Neural progenitor cell (in vitro differentiated cells): ENCODE results near the gene HCK. TPM values are rescaled to one million over a fixed set of nuclear protein-coding genes. Genes with fewer than 3 reads are reported as not detected.

Experiments
- DNase-seq: peaks from one replicate; pipeline ENCODE4 v3.0.0-alpha.2; 2016; ENCODE audit warnings: low spot score
- H2AFZ ChIP-seq: fragments of 200-600 bp; sonication (generic); replicated peaks from 2 replicates; pipeline ENCODE4 v1.6.1; 2016; ENCODE audit warnings: antibody characterized with exemption
- H3F3A ChIP-seq: fragments of 200-600 bp; sonication (generic); 2 replicates; pipeline ENCODE4 v1.6.1; 2016; ENCODE audit warnings: antibody characterized with exemption, low read depth
- H3K27ac ChIP-seq: fragments of 200-600 bp; sonication (generic); 2 replicates; pipeline ENCODE4 v1.5.1; 2016; ENCODE audit warnings: mild to moderate bottlenecking
- H3K27me3 ChIP-seq: fragments of 200-600 bp; sonication (generic); 2 replicates; pipeline ENCODE4 v1.6.1; 2016; ENCODE audit warnings: mild to moderate bottlenecking, moderate library complexity
- H3K36me3 ChIP-seq: fragments of 200-600 bp; sonication (generic); 2 replicates; pipeline ENCODE4 v1.5.1; 2016
- H3K4me1 ChIP-seq: fragments of 200-600 bp; sonication (generic); 2 replicates; pipeline ENCODE4 v1.6.1; 2016; ENCODE audit warnings: mixed run types
- H3K4me2 ChIP-seq: fragments of 200-600 bp; sonication (generic); 2 replicates; pipeline ENCODE4 v1.6.1; 2016
- H3K4me3 ChIP-seq: fragments of 200-600 bp; sonication (generic); 2 replicates; pipeline ENCODE4 v1.5.1; 2016
- H3K79me2 ChIP-seq: fragments of 200-600 bp; sonication (generic); 2 replicates; pipeline ENCODE4 v1.6.1; 2016; ENCODE audit warnings: low read depth
- H3K9ac ChIP-seq: fragments of 200-600 bp; sonication (generic); 2 replicates; pipeline ENCODE4 v1.6.1; 2016
- H3K9me3 ChIP-seq: fragments of 200-600 bp; sonication (generic); 2 replicates; pipeline ENCODE4 v1.5.1; 2016; ENCODE audit warnings: low read depth
- H4K20me1 ChIP-seq: fragments of 200-600 bp; sonication (generic); 2 replicates; pipeline ENCODE4 v1.6.1; 2016; ENCODE audit warnings: low read depth
- H3K27ac Mint-ChIP-seq: 3 replicates; pipeline ENCODE4 v1.8.0; 2021; ENCODE audit warnings: mixed read lengths
- H3K27me3 Mint-ChIP-seq: 2 replicates; pipeline ENCODE4 v1.8.0; 2022; ENCODE audit warnings: low read depth, mild to moderate bottlenecking, inconsistent platforms, moderate library complexity, mixed read lengths; ENCODE audit not compliant: insufficient read depth
- H3K36me3 Mint-ChIP-seq: 3 replicates; pipeline ENCODE4 v1.8.0; 2021; ENCODE audit warnings: mixed read lengths
- H3K4me1 Mint-ChIP-seq: 3 replicates; pipeline ENCODE4 v1.8.0; 2021; ENCODE audit warnings: mixed read lengths
- H3K4me3 Mint-ChIP-seq: 3 replicates; pipeline ENCODE4 v1.8.0; 2021; ENCODE audit warnings: mild to moderate bottlenecking, moderate library complexity, mixed read lengths
- H3K9me3 Mint-ChIP-seq: 3 replicates; pipeline ENCODE4 v1.8.0; 2020; ENCODE audit warnings: mixed read lengths
- EZH2 ChIP-seq: fragments of 200-600 bp; sonication (generic); IDR thresholded peaks from 2 replicates; pipeline ENCODE4 v1.6.1; 2017; ENCODE audit warnings: antibody characterized with exemption, mild to moderate bottlenecking, moderate library complexity
- EZH2phosphoT487 ChIP-seq: fragments of 200-600 bp; sonication (generic); IDR thresholded peaks from 2 replicates; pipeline ENCODE4 v1.6.1; 2017; ENCODE audit warnings: antibody characterized with exemption
- total RNA-seq: library from RNA; depleted of rRNA; stranded (reverse); fragments of >200 nt; gene quantifications from 2 replicates; pipeline ENCODE4 v1.2.3, GENCODE V29; 2015; ENCODE audit warnings: low replicate concordance
- TF ChIP-seq, protein P1 (sequence below): fragments of 200-600 bp; sonication (generic); IDR thresholded peaks from 2 replicates; pipeline ENCODE4 v1.5.1; 2017; ENCODE audit warnings: antibody characterized with exemption, mild to moderate bottlenecking

Gene HCK
- total RNA-seq, 1 donor from 2014 or later = not detected

- no peak overlapping the region for H3K27ac ChIP-seq
- H3K79me2 ChIP-seq = no peaks in the 10 kb centered on the region
- Mint-ChIP-seq H3K4me3 (no peak overlapping the region), H3K9me3 (no peaks in the 10 kb centered on the region), H3K4me1 (no peaks in the 10 kb centered on the region), H3K27me3 (peaks cover 16% of the 10 kb centered on the region), H3K36me3 (no peaks in the 10 kb centered on the region), H3K27ac (no peak overlapping the region)
- H3K27me3 ChIP-seq = peaks cover 29% of the 10 kb centered on the region
- H3K9me3 ChIP-seq = no peaks in the 10 kb centered on the region
- no peak overlapping the region for H2AFZ ChIP-seq
- no peaks in the 10 kb centered on the region for H3F3A ChIP-seq
- no peaks in the 10 kb centered on the region for H3K4me1 ChIP-seq
- H3K4me3 ChIP-seq = no peak overlapping the region
- no peaks in the 10 kb centered on the region for H3K36me3 ChIP-seq
- TF ChIP-seq EZH2 = no peak
- no peak for TF ChIP-seq EZH2phosphoT487
- TF ChIP-seq, protein P1, sequence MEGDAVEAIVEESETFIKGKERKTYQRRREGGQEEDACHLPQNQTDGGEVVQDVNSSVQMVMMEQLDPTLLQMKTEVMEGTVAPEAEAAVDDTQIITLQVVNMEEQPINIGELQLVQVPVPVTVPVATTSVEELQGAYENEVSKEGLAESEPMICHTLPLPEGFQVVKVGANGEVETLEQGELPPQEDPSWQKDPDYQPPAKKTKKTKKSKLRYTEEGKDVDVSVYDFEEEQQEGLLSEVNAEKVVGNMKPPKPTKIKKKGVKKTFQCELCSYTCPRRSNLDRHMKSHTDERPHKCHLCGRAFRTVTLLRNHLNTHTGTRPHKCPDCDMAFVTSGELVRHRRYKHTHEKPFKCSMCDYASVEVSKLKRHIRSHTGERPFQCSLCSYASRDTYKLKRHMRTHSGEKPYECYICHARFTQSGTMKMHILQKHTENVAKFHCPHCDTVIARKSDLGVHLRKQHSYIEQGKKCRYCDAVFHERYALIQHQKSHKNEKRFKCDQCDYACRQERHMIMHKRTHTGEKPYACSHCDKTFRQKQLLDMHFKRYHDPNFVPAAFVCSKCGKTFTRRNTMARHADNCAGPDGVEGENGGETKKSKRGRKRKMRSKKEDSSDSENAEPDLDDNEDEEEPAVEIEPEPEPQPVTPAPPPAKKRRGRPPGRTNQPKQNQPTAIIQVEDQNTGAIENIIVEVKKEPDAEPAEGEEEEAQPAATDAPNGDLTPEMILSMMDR = no peak
- no peak for DNase-seq
- H3K9ac ChIP-seq = no peak overlapping the region
- H3K4me2 ChIP-seq = no peak overlapping the region
- no peaks in the 10 kb centered on the region for H4K20me1 ChIP-seq
Observed at GRCh38 chr20:32045999-32046398, 6.0 kb upstream of the HCK start.

GRCh38 chr20:32050324-32050841 lies 1.7 kb upstream of the HCK start:
- Histone ChIP-seq H3K9ac (no peak overlapping the region), H3K36me3 (no peaks in the 10 kb centered on the region), H3K4me1 (no peaks in the 10 kb centered on the region), H4K20me1 (no peaks in the 10 kb centered on the region), H3K27me3 (peaks cover 67% of the 10 kb centered on the region), H3K79me2 (no peaks in the 10 kb centered on the region), H3K4me3 (no peak overlapping the region), H3K27ac (no peak overlapping the region), H3K4me2 (no peak overlapping the region), H2AFZ (no peak overlapping the region), H3K9me3 (no peaks in the 10 kb centered on the region), H3F3A (no peaks in the 10 kb centered on the region)
- Mint-ChIP-seq H3K27ac (no peak overlapping the region), H3K9me3 (peaks cover 8% of the 10 kb centered on the region), H3K4me1 (peaks cover 9% of the 10 kb centered on the region), H3K36me3 (no peaks in the 10 kb centered on the region), H3K4me3 (no peak overlapping the region), H3K27me3 (peaks cover 46% of the 10 kb centered on the region)
- TF ChIP-seq EZH2 (no peak), EZH2phosphoT487 (no peak)
- TF ChIP-seq, protein P1 = no peak
- DNase-seq = no peak

GRCh38 chr20:32050851-32051556 lies 1.0 kb upstream of the HCK start:
- no peaks in the 10 kb centered on the region for H3K36me3 ChIP-seq
- H3K27ac Mint-ChIP-seq = no peak overlapping the region
- no peaks in the 10 kb centered on the region for H3K79me2 ChIP-seq
- H4K20me1 ChIP-seq = no peaks in the 10 kb centered on the region
- peaks cover 9% of the 10 kb centered on the region for H3K4me1 Mint-ChIP-seq
- peak overlapping the region; percentile 20 for H3K4me3 ChIP-seq
- no peaks in the 10 kb centered on the region for H3K4me1 ChIP-seq
- H3K9me3 ChIP-seq = no peaks in the 10 kb centered on the region
- peak overlapping the region; percentile 39 for H3K4me3 Mint-ChIP-seq
- peaks cover 8% of the 10 kb centered on the region for H3K9me3 Mint-ChIP-seq
- DNase-seq = peak; percentile 30
- H3K27me3 Mint-ChIP-seq = peaks cover 47% of the 10 kb centered on the region
- H3K36me3 Mint-ChIP-seq = no peaks in the 10 kb centered on the region
- H3F3A ChIP-seq = no peaks in the 10 kb centered on the region
- TF ChIP-seq, protein P1 = no peak
- TF ChIP-seq EZH2 (no peak), EZH2phosphoT487 (no peak)
- peaks cover 67% of the 10 kb centered on the region for H3K27me3 ChIP-seq
- H3K4me2 ChIP-seq = peak overlapping the region; percentile 86
- H3K9ac ChIP-seq = no peak overlapping the region
- no peak overlapping the region for H3K27ac ChIP-seq
- H2AFZ ChIP-seq = no peak overlapping the region
